ENCODE data around the gene CHCHD6.

Gene CHCHD6

DNA sequence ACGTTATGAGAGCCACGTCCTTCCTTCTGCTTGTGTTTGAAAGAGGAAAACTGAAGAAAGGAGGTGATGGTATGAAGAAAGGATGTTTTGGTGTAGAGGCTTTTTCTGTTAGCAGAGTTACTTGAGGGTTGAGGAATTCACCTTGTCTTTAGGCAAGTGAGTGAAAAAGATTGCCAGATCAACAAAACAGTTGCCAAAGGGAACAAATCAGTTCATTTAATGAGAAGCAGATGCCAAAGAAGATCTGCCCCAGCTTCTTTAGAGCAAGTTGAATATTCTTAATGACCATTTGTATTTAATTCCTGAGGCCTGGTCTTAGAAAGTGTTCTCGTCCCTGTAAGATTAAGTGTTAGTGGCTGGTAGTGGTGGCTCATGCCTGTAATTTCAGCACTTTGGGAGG lies 2.6 kb downstream of the CHCHD6 start:
- ATAC-seq: no peak

DNA sequence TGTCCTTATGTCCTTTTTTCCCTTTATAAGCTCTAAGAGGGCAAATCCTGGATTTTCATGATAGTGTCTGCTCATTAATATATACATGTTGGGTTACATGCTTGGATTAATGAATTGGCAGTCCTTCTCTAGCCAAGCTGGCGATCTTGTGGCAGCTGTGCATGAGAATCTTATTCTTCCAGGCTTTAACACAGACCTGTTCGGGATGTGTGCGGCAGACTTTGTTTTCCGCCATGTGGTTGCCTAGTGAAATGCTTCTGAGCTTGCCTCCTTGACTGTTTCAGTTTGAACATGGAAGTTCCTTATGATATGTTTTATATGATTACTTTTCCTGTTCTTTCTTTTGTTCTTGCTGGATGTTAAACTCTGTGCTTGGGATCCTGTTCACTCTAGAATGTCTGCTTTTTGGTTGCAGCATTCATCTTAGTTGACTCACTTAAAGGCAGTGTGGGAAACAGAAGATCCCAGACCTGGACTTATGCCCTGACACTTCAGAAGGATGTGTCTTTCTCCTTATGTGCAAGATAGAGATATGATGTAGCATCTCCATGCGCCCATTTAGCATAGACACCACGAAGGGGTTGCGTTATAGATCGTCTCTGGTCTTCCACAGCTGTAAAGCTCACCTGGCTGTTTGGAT lies 7.2 kb downstream of the CHCHD6 start:
- no peak for ATAC-seq

DNA sequence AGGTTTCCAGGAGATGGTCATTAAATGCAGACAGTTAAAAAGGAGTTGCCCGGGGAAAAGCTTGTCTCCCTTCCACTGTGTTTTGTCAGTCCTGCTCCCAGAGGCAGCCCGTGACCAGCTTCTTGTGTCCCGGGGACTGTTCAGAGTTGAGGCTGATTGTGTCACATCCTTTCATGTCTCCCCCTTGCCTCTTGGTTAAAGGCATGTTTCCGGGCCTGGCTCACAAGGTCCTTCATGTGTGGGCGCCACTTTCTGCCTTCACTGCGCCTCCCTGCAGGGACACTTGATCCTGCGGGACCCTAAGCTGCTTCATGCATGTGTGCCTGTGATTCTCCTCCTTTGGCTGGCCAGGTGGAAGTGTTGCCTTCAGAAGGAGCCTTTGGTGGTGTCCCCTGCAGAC lies 9.2 kb downstream of the CHCHD6 start:
- no peak for ATAC-seq

DNA sequence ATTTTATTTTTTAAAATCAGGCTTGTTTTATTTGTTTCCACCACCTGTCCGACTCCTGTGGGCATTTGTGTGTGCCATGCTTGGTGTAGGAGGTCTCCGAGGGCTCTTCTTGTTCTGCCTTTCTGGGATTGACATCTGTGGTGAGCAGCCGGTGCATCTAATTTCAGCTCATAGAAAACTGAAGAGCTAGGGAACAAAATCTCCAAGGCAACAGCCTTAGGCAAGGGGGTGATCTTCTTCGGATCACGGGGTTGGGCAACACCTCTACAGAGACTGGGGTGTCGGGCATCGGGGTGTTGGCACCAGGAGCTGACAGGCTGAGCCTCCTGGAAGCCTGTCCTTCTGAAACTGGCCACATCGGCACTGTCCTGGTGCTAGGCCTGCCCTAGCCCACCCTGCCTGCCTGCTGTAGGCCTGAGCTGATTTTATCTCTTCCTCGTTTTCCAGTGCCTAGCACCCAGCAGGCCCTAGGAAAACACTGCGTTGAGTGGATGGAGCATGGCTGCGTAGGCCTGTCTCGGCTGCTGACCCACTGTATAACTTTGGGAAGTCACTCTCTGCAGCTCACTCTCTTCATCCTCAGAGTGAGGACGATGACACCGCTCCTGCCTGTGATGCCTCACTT lies 10.3 kb downstream of the CHCHD6 start:
- no peak for ATAC-seq

DNA sequence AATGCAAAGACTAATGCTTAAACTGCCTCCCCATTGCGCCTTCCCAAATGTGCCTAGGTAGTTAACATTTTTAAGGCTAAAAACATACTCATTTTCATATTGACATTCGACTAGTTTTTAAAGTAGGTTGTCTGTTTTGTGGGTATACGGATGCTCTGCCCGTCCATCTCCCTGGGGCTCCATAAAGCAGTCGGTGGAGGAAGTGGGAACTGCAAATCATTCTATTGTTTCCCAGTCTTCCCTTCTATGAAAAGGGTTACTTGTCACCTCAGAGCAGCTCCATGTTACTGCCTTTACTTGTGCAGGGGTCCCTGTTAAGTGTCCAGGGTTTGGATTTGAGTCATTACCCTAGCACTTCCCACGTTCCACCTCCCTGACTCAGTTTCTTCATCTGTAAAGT lies 10.9 kb downstream of the CHCHD6 start:
- ATAC-seq: no peak

DNA sequence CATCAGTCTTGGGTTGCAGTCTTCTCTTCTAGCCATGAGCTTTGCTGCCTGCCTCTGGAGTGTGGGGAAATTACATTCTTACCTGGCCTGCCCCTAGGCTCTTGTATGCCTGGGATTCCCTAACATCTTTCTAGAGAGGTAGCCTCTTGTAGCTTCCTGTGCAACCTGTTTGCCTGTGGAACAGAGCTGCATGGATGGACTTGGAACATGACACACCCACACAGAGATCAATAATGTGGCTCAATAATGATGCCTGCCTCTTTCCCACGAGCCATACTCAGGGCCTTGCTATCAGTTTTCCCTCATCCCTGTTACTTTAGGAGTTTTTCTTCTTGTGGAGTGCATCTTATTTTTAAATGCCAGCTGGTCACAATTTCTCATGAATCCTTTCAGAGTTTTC lies 11.4 kb downstream of the CHCHD6 start:
- ATAC-seq: no peak

DNA sequence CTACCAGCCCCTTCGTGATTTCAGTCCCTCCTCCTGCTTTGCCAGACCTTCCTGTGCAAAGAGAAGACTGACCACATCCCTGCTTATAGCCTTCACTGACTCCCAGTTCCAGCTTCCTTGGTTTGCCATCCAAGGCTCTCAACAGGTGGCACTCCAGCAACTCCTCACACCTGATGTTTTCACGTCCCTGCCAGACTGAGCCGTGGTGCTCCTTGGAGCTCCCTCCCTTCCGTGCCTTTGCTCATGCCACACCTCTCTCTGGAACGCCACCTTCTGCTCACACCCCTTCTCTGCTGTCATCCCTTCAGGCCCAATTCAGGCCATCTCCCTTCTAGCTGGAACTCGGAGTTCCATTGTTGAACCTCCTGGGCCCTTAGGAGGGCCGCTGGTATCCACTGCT lies 12.0 kb downstream of the CHCHD6 start:
- no peak for ATAC-seq

DNA sequence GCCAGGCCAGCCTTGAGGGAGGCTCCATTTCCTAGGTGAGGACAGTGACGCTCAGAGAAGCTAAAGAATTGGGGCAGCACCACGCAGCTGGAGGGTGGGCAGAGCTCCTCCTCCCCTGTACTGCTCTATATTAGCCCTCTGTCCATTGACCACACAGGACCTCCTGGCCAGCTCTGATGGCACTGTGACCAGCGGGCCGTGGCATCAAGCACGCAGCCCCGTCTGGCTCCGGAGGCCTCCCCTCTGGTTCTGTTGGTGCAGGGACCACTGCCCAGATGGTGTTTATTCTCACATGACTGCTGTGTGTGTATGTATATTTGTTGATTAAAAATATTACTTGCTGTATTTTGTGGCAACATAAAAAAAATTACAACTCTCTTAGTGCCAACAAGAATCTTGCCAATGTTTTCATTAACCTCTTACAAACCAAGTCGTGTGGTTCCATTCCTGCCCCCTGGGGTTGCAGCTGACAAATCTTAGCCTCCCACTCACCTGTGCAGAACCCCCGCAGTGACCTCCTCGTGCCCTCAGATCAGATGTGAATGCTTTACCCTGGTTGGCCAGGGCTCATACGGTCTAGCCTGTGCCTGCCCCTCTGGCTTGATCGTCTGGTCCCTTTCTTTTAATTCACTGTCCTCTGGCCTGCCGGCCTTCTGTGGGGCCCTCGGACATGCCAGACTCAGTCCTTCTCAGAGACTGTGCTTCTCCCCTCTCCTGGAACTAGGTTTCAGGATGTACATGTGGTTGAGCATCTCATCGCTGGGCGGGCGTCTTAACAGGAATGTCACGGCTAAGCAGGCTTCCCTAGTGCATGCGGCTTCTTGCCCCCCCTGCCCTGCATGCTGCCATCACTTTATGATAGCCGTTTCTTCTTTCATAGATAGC lies 14.8 kb downstream of the CHCHD6 start:
- ATAC-seq: no peak

DNA sequence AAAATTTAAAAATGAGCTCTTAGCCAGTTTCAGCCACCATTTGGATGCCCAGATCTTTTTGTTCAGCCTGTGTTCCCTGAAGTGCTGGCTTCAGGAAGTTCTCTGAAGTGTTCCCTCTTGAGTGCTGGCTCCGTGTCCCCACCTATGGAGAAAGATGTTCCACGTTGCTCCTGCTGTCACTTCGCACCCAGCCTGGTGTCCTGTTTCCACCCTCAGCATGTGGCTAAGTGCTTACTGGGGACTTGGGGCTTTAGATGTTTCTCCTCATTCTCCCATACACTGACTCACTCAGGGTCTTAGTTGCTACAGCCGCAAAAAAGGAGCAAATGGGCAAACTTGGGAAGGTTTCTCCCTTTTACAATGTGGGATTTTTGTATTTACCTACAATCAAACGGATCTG lies 16.6 kb downstream of the CHCHD6 start:
- no peak for ATAC-seq

DNA sequence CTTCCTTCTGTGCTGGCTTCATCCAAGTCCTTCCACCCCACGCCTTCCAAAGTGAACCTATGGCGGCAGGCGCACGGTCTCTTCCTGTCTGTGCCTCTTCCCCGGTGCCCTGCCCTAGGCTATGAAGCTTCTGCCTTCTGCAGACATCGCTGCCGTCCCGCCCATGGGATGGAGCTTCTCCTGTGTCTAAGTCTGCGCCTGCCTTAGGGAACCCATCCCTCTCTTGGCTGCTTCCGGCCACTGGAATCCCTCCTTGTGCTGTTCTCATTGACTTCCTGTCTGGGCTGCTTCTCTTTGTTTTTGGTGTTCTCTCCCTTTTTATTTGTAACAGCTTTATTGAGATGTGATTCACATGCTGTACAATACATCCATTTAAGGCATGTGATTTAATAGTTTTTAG lies 17.2 kb downstream of the CHCHD6 start:
- ATAC-seq: no peak

DNA sequence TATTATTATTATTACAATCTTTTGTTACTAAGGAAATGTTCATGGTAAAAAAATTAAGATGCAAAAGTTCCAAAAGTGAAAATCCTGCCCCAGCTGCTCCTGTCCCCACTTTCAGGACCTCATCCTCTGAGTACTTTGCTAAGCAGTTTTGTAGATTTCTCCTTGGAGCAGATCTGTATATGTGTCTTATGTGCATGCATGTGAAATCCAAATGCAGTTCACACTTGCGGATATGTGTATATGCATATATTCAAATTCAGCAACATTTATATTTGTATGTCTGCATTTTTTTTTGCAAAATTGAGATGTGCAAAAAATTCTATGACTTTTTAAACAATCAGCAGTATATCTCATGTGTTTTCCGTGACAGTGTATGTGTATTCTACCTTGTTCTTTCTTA lies 19.2 kb downstream of the CHCHD6 start:
- ATAC-seq: no peak

DNA sequence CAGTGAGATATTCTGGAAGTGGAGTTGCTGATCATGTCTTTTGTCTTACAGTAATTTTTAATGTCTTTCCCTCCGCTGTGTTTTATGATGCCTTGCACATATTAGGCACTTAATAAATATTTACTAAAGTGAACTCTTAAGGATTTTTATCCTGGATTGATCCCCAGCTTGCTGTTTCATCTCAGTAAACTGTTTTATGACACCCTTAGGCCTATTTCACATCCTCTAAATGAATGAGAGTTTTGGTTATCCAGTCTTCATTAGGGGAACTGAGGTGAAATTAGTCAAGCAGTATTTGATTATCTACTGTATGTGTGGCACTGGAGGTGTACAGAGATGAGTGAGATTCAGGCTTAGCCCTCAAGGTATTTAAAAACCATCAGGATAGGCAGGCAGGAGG lies 19.8 kb downstream of the CHCHD6 start:
- ATAC-seq: no peak

DNA sequence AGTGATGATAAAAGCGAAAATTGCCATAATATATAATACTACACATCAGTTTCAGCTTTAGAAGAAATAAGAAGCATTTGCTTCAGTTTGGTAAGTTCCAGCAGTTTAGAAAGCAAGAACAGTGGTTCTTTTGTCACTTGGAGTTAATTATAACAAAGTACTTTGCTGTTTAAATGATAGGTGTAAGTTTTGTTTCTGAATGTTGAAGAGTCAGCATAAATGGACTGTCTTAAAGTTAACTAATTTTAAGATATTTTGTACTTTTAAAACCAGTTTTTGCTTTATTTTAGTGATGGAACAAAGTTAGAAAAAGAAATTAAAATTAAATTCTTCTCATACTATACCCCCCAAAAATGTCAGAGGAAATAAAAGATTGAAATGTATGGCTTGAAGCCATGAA lies 24.6 kb downstream of the CHCHD6 start:
- ATAC-seq: no peak

DNA sequence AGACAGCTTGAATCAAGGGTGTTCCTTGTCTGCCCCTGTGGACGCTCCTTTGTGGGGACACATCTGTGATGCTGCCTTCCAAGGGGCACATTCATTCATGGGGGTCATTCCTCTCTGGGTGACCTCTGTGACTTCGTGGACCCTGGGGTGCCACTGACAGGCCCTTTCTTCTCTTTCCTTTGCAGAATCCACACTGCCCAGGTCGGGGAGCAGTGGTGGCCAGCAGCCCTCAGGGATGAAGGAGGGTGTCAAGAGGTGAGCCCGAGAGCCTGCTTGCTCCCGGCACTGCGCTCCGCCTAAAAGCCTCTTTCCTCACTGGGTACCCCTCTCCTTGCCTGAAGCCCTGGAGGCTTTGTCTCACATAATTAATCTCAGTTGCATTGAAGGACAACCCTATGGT lies 26.3 kb downstream of the CHCHD6 start:
- no peak for ATAC-seq

DNA sequence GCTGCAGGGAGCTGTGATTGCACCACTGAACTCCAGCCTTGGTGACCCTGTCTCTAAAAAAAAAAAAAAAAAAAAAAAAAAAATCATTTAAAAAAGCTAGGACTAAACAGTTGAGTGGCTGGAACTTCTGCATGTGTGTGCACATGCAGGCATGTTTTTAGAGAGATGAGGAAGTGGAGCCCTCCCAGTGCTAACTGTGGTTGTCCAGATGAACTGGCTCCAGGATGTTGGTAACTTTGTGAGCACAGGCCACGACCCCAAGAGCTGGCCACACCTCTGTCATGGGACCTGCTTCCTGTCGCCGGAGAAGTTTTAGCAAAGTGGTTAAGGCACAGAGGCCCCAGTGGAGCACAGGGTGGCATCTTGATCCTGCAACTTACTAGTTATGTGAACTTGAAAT lies 27.0 kb downstream of the CHCHD6 start:
- ATAC-seq: no peak

DNA sequence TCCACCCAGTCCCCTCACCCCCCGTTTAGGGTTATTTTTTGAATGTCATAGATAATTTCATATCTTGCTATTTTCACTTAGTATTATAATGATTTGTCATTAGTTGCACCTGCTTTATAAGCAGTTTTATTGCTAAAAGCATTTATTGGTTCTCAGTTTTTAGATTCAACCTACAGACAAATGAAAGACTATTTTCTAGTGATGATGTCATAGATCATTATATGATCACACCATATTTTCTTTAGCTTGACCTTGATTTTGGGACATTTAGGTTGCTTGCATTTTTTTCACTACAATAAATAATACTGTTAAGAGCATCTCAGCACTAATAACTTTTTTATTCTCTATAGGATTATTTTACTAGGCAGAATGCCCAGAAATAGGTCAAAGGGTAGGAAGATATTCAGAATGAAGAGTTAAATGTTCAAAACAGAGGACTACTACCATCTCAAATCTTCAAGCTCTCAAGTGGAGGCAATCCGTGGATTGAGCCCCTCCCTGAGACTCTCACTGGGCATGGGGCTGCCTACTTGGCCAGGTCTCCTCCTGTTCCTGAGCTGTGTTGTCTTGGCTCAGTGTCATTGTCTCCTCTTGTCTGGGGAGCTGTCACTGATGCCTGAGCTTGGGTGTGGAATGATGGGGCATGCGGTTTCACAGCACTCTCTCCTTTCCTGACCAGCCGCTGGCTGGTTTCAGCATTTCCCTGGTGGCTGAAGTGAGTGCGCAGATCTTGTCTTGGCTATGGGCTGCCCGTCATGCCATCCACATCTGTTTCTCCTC lies 28.4 kb downstream of the CHCHD6 start:
- ATAC-seq: no peak

DNA sequence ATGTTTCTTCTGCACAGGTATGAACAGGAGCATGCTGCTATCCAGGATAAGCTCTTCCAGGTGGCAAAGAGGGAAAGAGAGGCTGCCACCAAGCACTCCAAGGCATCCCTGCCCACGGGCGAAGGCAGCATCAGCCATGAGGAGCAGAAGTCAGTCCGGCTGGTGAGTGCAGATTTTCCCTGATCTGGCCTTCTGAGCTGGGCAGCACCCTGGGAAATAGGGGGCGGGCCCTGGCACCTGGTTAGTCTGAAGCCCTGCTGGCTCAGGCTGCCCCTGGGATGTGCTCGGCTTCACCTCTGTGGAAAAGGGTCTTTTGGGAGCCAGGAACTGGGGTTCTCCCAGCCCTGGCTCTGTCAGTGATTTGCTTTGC lies 29.0 kb downstream of the CHCHD6 start:
- ATAC-seq: no peak

DNA sequence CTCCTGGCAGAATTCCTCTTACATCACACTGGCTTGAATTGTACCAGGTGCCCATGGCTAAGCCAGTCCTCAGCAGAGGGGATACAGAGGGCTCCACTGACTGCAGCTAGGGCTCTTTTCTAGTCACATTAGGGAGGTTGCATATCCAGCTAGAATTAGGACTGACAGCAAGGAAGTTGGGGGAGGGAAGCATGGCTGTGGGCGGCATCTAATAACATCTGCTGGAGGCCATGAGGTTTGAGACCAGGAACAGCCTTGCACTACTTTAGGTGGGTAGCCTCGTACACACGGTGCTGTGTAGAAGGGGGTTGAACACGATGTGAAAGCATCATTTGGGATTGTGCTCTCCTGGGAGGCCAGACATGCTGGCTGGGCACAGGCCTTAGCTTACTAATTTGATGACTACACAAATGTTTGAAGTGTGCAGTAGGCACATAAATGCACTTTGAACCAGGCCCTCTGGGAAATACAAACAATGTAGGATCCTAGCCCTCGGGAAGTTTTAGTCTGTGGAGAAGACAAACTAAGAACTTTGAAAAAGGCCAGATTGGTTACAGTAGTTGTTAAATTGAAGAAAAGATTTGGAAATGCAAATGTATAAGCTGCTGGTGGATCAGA lies 30.2 kb downstream of the CHCHD6 start:
- ATAC-seq: no peak

DNA sequence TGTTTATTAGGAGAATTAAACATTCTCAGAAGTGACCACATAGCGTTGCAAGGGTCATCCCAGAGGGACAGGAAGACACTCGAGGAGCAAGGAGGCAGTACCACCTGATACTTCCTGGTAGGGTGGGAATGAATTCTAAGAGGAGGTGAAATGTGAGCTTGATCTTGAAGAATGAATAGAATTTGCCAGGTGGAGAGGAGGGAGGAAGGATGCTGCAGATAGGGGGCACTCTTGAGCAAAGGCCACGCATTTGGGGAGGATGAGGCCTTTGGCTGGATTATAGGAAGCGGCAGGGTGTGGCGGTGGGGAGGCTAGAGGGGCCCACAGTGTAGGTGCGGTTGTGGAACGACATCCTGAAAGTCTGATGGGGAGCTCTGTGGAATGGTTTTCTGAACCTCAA lies 33.5 kb downstream of the CHCHD6 start:
- ATAC-seq: no peak

DNA sequence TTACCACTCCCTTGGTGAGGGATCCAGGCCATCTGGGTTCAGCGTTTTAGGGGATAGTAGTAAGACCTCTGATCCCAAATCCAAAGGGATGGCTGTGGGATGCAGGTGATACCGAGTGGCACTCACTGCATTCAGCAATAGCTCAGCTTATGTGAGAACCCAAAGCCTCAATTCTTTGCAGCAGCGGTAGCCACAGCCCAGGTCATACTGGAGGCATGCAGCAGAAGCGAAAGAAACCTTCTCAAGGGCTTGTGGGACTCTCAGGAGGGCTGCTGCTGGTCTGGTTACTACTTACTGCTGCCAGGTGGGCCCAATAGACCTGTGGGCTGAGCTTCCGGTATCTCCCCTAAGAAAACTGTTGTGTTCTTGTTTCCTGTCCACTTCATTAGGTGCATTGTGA lies 38.0 kb downstream of the CHCHD6 start:
- no peak for ATAC-seq

DNA sequence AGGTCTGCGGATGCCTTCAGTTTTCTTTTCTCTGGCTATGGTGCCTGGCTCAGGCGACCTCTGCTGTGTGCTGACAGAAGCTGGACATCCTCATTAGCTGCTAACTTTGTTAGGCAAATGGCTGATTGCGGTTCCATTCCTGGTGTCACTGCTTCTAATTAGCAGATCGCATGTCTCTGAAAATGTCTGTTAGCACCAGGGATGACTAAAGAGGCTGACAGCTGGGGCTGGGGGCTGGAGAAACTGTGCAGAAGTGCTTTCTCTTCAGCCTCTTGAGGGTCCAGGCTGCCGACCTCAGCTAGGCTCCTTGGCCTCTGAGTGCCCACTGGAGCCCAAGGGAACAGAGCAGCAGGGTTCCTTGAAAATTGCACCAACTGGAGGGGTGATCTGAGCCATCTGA lies 39.3 kb downstream of the CHCHD6 start:
- no peak for ATAC-seq

DNA sequence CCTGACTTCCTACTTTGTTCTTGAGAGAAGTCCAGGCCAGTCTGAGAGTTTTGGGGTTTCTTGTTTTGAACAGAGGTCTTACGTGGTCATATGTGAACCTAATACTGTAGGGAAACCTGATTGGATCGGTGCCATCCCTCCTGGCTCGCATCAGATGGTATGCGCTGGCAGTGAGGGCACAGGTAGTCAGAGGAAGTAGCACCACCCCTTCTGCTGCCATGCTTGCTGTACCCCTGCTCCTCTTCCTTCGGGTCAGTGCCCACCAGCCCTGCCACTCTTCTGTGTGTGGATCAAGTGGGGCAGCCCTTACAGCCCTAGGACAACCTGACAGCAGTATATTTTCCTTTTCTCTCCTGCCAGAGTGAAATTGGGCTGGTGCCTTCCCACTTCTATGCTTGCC lies 39.7 kb downstream of the CHCHD6 start:
- no peak for ATAC-seq
